Purkinje cell (primary cell): ENCODE measurements around the gene PAGE4. TPM values are rescaled to one million over a fixed set of nuclear protein-coding genes. Genes with fewer than 3 reads are reported as not detected.

ENCODE experiments used
- polyA plus RNA-seq: library from polyadenylated mRNA; unstranded; fragments of >200 nt; fragmentation: Nextera tagmentation; gene quantifications from 2 replicates; pipeline ENCODE4 v1.2.1, GENCODE V29; 2014

Gene PAGE4, protein sequence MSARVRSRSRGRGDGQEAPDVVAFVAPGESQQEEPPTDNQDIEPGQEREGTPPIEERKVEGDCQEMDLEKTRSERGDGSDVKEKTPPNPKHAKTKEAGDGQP
- polyA plus RNA-seq, result not detected in 2 replicates

DNA sequence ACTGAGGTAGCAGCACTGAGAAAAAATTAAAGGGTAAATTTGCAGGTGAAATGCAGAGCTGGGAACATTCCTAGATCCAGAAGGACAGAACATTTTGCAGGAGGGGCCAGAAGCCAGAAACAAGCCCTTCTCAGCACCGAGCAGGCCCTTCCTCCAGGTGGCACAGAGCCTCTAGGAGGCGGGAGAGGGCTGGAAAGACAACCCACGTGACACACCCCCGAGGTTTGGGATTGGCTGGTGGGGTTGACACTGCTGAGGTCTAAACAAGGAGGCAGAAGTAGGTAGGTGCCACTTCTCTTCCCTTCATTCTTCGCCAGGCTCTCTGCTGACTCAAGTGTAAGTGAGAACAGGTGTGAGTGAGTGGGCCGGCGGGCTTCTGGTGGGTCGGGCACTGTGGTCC lies at the start of gene PAGE4:
Gene PAGE4, plus strand, starts transcription at position 288 of the 400 bp plus-strand sequence. CDS start 1,126 bp downstream, outside the sequence.

DNA sequence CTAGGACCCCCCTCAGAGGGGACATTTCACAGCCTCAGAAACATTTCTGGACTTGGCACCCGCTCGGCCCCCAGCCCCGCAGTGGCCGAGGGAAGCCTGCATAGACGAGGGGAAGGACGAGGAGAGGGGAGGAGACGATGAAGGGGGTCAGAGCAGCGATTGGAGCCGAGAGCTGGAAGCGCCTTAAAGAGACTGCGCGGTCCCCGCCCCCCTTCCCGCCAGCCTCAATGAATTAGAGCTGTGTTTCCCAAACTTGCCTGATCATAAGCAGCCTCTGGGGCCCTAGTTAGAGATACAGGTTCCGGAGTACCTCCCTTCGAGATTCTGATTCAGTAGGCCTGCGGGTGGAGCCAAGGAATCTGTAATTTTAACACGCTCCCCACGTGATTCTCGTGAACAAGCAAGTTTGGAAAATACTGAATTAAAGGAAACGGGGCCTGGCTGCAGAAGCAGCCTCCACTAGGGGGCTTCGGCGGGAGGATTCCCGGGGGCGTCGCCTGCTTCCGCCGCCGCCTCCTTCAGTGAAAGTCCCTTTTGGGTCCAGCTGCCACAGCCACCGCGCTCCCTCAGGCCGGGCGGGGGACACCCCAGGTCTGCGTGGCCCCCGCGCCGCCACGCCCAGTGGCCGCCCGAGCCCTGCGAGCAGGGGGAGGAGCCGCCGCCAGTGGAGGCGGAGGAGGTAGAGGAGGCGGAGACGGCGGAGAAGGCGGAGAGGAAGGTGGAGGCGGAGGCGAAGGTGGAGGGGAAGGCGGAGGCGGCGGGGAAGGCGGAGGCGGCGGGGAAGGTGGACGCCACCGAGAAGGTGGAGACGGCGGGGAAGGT lies 49.9 kb downstream of the PAGE4 start, which contains the start of gene USP27X:
Gene USP27X, plus strand, starts transcription at position 651 of the 822 bp plus-strand sequence. CDS start 824 bp downstream, outside the sequence.

Other genes starting within 250 kb of the PAGE4 start
- gene GAGE12H, start 249.4 kb upstream of the PAGE4 start, polyA plus RNA-seq, result not detected in 2 replicates
- gene GAGE2A, start 239.8 kb upstream of the PAGE4 start, polyA plus RNA-seq, result not detected in 2 replicates
- not detected in 2 replicates for gene GAGE1, start 230.3 kb upstream of the PAGE4 start, polyA plus RNA-seq
- gene PAGE1, start 133.3 kb upstream of the PAGE4 start, polyA plus RNA-seq, result not detected in 2 replicates
- 1.1 and 1.2 TPM in 2 replicates for gene USP27X, start 50.2 kb downstream of the PAGE4 start, polyA plus RNA-seq
- 0.36 and 0.38 TPM in 2 replicates for gene CLCN5, start 93.3 kb downstream of the PAGE4 start, polyA plus RNA-seq